Measurements from ENCODE around the gene CLSTN3. TPM values are rescaled to one million over a fixed set of nuclear protein-coding genes. Genes with fewer than 3 reads are reported as not detected.

The CLSTN3 gene
- total and polyA plus RNA-seq, 10 of the 15 experiments (the other 5 are each of a cell fraction or from before 2014, with no cell fraction given) = 0.09 to 35.9 (median 11.3) TPM

DNA sequence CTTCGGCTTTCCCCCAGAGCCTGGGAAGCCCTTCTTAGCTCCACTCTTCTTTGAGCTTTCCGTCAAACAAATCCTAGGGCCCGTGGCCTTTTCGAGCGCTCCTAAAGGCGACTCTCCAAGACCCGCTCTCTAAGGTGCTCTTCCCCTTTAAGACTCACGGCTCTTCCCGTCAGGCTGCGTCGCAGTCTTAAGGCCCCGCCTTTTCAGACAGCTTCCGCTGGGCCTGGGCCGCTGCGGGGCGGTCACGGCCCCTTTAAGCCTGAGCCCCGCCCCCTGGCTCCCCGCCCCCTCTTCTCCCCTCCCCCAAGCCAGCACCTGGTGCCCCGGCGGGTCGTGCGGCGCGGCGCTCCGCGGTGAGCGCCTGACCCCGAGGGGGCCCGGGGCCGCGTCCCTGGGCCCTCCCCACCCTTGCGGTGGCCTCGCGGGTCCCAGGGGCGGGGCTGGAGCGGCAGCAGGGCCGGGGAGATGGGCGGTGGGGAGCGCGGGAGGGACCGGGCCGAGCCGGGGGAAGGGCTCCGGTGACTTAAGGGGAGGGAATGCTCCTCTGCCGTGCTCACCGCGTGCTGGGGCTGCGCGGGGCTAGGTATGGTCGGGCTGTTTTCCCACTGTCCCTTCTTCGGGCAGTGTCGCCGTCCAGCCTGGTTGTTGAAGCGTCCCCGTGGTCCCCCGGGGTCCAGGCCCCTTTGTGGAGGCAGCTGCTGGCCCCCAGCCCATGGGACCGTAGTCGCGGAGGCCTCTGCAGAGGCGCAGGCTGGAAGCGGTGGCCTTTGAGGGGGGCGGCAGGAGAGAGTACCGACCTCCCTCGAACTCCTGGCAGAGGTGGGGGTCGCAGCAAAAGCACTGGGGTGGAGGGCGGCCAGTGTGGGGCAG, 59.5 kb downstream of the CLSTN3 start, which contains the start of gene PEX5 (continued):
- TF ChIP-seq POLR2AphosphoS2 (IDR thresholded peaks at IDR 0.05; ENCODE audit: low read depth, low read length) = no peak
- TF ChIP-seq, protein P1, sequence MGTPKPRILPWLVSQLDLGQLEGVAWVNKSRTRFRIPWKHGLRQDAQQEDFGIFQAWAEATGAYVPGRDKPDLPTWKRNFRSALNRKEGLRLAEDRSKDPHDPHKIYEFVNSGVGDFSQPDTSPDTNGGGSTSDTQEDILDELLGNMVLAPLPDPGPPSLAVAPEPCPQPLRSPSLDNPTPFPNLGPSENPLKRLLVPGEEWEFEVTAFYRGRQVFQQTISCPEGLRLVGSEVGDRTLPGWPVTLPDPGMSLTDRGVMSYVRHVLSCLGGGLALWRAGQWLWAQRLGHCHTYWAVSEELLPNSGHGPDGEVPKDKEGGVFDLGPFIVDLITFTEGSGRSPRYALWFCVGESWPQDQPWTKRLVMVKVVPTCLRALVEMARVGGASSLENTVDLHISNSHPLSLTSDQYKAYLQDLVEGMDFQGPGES (IDR thresholded peaks at IDR 0.05) = no peak
- 0 out of 2 replicates have a peak, but pooled peaks have one; percentile 8 for TF ChIP-seq YY1 (IDR thresholded peaks at IDR 0.05; ENCODE audit: low read depth, low read length)

DNA sequence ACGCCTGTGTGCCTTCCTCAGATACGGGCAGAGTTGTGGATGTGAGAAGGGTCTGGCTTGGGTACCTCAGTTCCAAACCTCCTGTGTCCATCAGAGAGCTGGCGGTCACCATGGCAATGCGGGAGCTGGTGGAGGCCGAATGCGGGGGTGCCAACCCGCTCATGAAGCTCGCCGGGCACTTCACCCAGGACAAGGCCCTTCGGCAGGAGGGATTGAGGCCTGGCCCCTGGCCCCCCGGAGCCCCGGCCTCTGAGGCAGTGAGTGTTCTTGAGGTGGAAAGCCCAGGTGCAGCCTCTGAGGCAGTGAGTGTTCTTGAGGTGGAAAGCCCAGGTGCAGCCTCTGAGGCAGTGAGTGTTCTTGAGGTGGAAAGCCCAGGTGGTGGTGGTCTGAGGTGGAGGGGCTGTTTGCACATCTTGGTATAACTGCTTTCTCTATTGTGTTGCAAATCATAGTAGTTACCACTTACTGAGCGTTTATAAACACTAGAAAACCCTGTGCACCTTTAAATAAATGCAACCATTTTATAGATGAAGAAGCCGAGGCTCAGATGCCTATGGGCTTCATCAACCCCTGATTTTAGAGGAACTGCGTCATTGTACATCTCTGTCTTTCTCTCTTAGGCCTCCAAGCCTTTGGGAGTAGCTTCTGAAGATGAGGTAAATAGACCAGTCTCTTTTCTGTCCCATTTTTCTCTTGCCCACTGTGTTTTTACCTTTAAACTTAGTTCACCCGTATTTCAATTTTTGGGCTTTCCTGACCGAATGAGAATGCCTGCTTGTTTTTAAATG, 60.3 kb downstream of the CLSTN3 start:
- DNase-seq (ENCODE audit: low read depth, low spot score) (no peak), ATAC-seq (peak; percentile 25), FAIRE-seq (no peak)
- Histone ChIP-seq H4K20me1 (ENCODE audit: control insufficient read depth, insufficient read depth) (no peaks in the 10 kb centered on the region), H3K4me1 (ENCODE audit: control insufficient read depth, insufficient read depth, low read length) (0 out of 2 replicates have a peak, but pooled peaks cover 3% of the 10 kb centered on the region), H2AFZ (ENCODE audit: control insufficient read depth, low read depth, low read length) (peak overlapping the region; percentile 65), H3K27ac (ENCODE audit: control insufficient read depth, insufficient read depth) (peak overlapping the region; percentile 51), H3K27me3 (replicated peaks in 1 of 2; ENCODE audit: control insufficient read depth in 2 of 2, insufficient read depth in 2 of 2, low read length in 1 of 2) (no peaks in the 10 kb centered on the region), H3K36me3 (ENCODE audit: control insufficient read depth in 2 of 2, insufficient read depth in 2 of 2, low read length in 1 of 2) (no peaks in the 10 kb centered on the region), H3K9ac (ENCODE audit: control insufficient read depth, insufficient read depth, low read length) (peak overlapping the region; percentile 76), H3K9me3 (replicated peaks; ENCODE audit: control insufficient read depth, insufficient read depth, low read length) (no peaks in the 10 kb centered on the region), H3K79me2 (ENCODE audit: control insufficient read depth, insufficient read depth, low read length) (peaks cover 6% of the 10 kb centered on the region), H3K4me3 (peak overlapping the region; percentile 74), H3K4me2 (ENCODE audit: control insufficient read depth, insufficient read depth) (peak overlapping the region; percentile 87)
- 20% methylated on average over 17 of the region's 17 CpGs for WGBS (ENCODE audit: insufficient coverage, insufficient replicate concordance, low lambda C conversion rate, missing lambda C conversion rate)
- 0 out of 2 replicates have a peak, but pooled peaks have one; percentile 7 for TF ChIP-seq DPF2 (IDR thresholded peaks at IDR 0.05)
- TF ChIP-seq ZSCAN29 (IDR thresholded peaks at IDR 0.05) = no peak
- no peak for TF ChIP-seq BMI1 (IDR thresholded peaks at IDR 0.05; ENCODE audit: borderline replicate concordance)
- TF ChIP-seq SREBF1 (IDR thresholded peaks at IDR 0.05; ENCODE audit: low read length) = no peak
- TF ChIP-seq MEF2B (IDR thresholded peaks at IDR 0.05; ENCODE audit: partially characterized antibody, poor library complexity, severe bottlenecking) = no peak
- peak; percentile 14; the same call in 1 of the 2 replicates for TF ChIP-seq SPI1 (IDR thresholded peaks at IDR 0.05; ENCODE audit: borderline replicate concordance, insufficient read depth, low read depth, low read length)
- TF ChIP-seq NFIC (IDR thresholded peaks at IDR 0.05; ENCODE audit: low read depth, low read length) = no peak
- TF ChIP-seq KLF5 (IDR thresholded peaks at IDR 0.05; ENCODE audit: partially characterized antibody) = no peak
- no peak for TF ChIP-seq CBX3 (IDR thresholded peaks at IDR 0.05; ENCODE audit: borderline replicate concordance, low read depth)
- TF ChIP-seq POLR2AphosphoS2 (IDR thresholded peaks at IDR 0.05; ENCODE audit: low read depth, low read length) = no peak
- TF ChIP-seq SIX5 (IDR thresholded peaks at IDR 0.05; ENCODE audit: low read depth, low read length, severe bottlenecking) = no peak
- TF ChIP-seq SREBF2 (IDR thresholded peaks at IDR 0.05; ENCODE audit: low read length) = no peak
- TF ChIP-seq MYC (IDR thresholded peaks at IDR 0.05; ENCODE audit: insufficient read depth, insufficient read length, insufficient replicate concordance, low read length, severe bottlenecking) = no peak
- no peak for TF ChIP-seq PML (IDR thresholded peaks at IDR 0.05; ENCODE audit: low read length)
- TF ChIP-seq, protein P2, sequence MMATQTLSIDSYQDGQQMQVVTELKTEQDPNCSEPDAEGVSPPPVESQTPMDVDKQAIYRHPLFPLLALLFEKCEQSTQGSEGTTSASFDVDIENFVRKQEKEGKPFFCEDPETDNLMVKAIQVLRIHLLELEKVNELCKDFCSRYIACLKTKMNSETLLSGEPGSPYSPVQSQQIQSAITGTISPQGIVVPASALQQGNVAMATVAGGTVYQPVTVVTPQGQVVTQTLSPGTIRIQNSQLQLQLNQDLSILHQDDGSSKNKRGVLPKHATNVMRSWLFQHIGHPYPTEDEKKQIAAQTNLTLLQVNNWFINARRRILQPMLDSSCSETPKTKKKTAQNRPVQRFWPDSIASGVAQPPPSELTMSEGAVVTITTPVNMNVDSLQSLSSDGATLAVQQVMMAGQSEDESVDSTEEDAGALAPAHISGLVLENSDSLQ (IDR thresholded peaks at IDR 0.05) = peak; percentile 57
- TF ChIP-seq, protein P3, sequence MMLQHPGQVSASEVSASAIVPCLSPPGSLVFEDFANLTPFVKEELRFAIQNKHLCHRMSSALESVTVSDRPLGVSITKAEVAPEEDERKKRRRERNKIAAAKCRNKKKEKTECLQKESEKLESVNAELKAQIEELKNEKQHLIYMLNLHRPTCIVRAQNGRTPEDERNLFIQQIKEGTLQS (IDR thresholded peaks at IDR 0.05; ENCODE audit: borderline replicate concordance, extremely low read depth, low read depth, low read length) = no peak
- no peak for TF ChIP-seq SP1 (IDR thresholded peaks at IDR 0.05; ENCODE audit: low read depth, low read length)
- intact Hi-C loops (cut with micrococcal nuclease; ENCODE audit: unreplicated experiment) = no loop called here
- SMC1A ChIA-PET (ENCODE audit: uncharacterized antibody, unreplicated experiment) = interaction anchor here (0.9 kb wide), 1 partner anchor 452 kb away, joined by 3 read pairs; no protein-coding TSS in a partner anchor
- RAD21 ChIA-PET (ENCODE audit: unreplicated experiment) = no interaction called here
- POLR2A ChIA-PET = no interaction called here
- in situ Hi-C loops (cut with MboI) = no loop called here
- CTCF ChIA-PET = no interaction called here
- no TSS peak for BruUV-seq (replicated peaks)
